ENCODE measurements around the gene MCTP1.
"Not testable (repeated sequence)": the region's sequence is repeated elsewhere in the genome, so short reads cannot be mapped to it uniquely, and the experiment has no call there.

MCTP1 gene

DNA sequence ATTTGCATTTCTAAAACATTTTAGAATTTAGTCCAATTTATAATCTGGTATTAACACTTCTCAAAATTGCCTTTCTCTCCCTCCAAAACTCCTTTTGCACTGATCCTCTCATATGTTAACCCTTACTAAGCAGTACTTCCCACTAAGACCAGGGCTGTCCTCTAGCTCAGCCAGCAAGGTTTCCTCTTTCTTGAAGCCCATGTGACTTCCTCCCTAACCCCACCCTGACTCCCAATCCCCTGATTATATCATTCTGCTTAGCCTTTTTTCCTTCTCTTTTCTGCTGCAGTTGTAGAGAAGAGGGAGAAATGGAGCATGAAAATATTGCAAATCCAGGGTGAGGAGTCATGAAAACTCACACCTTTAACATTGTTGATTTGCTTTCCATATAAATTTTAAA lies 241.7 kb downstream of the MCTP1 start:
- FAIRE-seq = peak; percentile 76
- no peak for DNase-seq (ENCODE audit: insufficient read length, low spot score)

- DNase-seq (ENCODE audit: insufficient read length, low spot score) (no peak), FAIRE-seq (peak; percentile 78)
Observed at GRCh38 chr5:95042037-95042436, 242.9 kb downstream of the MCTP1 start.

- no peak for DNase-seq (ENCODE audit: insufficient read length, low spot score)
- FAIRE-seq = peak; percentile 82
Observed at GRCh38 chr5:95035891-95036685, 248.8 kb downstream of the MCTP1 start.

- FAIRE-seq (no peak), DNase-seq (ENCODE audit: insufficient read length, low spot score) (no peak)
Observed at GRCh38 chr5:95032801-95033200, 252.1 kb downstream of the MCTP1 start.

DNA sequence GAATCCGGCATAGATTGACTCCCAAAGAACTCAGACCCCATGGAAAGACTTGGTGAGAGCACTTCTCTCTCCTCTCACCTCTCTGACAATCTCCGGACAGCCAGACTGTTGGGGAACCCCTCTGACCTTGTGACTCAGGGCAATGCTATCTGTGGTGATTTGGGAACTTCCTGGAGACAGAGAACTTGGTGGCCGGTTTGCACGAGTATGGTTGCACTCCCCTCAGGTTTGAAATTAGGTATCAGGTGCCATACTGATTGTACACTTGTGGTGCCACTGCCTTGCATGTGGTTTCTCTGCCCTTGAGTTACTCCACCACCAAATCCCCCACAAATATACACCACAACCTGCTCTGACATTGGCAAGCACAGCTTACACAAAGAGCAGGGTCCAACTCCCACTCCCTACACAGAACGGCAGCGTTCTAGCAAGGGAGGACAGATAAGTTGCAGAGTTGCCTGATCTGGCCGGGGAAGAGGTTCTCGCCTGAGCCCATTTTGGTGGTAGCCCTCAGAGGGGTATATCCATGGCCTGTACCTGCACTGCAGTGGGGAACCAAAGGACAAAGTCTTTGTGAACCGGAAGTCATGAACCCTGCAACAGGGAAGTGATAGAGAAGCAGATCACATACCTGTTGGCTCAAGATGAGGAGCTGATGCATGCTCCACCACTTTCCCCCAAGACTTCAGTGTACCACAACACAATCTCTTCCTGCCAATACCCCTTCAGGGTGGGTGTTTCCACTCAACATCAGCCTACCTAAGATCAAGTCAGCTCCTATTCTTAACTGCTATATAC lies 255.1 kb downstream of the MCTP1 start:
- FAIRE-seq (peak; percentile 72), DNase-seq (ENCODE audit: insufficient read length, low spot score) (no peak)

DNA sequence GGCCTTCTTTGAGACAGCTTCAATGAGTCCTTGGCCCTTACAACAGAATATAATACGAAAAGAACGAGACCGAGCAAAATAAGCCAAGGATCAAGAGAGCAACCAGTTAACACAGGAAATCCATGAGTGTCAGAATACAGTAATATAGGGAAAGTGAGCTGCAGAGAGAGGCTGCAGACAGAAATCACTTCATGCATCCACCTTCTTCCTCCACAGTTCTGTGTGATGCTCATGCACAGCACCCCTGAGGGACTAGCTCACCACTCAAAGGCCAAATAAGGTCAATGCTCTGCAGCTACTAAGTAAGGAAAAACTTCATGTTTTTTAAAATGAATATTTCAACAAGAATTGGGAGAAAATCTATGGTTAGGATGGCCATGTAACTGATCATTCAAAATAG lies 257.1 kb downstream of the MCTP1 start:
- DNase-seq (ENCODE audit: insufficient read length, low spot score) = no peak
- FAIRE-seq = peak; percentile 89

- DNase-seq (ENCODE audit: insufficient read length, low spot score) = no peak
- FAIRE-seq = no peak
Observed at GRCh38 chr5:95027151-95027721, 257.7 kb downstream of the MCTP1 start.

DNA sequence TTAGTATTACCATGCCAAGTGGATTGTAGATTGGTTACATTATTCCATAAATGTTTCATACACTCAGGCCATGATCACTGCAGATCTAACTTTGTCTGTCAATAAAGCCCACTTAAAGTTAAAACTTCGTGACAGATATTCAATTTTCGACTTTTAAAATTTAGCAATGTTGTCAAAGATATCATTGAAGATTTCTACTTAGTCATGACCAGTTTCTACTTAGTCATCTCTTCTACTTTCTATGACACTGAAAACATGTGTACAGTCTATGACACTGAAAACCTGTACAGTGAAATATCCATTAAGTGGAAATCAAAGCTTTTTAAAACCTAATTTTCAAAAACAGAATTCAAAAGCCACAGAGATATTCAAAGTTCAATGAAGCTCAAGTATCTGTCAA lies 258.2 kb downstream of the MCTP1 start:
- no peak for FAIRE-seq
- DNase-seq (ENCODE audit: insufficient read length, low spot score) = no peak

DNA sequence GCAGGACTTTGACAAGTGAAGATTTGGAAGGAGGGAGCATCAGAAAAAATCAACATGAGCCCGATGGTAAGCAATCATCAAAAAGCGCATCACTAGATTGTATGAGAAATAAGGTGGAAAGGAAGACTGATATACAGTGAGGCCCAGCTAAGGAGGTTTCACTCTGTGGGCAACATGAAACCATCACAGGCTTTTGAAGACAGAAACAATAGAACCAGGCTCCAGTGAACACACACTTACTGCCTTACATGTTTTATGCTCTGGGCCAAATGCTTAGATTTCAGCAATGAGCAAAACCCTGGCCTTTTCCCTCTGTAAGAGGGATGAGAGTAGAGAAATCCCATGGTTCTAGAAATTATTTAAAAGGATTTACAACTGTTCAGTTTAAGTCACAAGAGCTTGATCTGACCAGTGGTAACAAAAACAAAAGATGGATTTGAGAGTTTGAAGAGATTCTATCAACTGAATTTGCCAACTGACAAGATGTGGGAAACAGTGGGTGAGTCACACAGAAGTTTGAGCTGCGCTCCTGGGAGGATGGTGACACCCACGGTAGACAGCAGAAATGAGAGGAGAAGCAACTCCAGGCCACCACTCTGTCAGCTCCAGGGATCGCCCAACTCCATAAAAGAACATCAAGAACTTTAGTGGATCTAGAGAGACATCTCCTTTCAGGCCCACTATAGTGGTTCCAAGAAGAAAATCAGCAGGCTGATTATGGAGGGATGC lies 261.8 kb downstream of the MCTP1 start:
- DNase-seq (ENCODE audit: insufficient read length, low spot score) (no peak), FAIRE-seq (peak; percentile 99)

- no peak for DNase-seq (ENCODE audit: insufficient read length, low spot score)
- peak; percentile 49 for FAIRE-seq
Observed at GRCh38 chr5:95020345-95020744, 264.5 kb downstream of the MCTP1 start.

GRCh38 chr5:95018946-95019345 lies 265.9 kb downstream of the MCTP1 start:
- FAIRE-seq = peak; percentile 64
- DNase-seq (ENCODE audit: insufficient read length, low spot score) = no peak

DNA sequence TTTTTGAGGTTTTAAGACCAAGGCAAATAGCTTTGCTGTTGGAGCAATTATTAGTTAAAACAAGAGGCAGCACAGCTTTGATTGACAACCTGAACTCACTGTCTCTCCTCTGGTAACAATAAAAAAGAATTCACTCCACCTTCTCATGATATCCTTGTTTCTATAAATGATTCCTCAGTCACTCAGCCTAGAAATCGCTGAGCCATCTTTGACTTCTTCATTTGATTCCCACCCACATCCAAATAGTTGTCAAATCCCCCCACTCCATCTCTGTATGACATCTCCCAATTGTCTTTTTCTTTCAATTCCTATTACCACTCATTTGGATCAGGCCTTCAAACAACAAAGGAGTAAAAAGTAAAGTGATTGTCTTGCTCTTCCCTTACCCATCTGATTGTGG lies 266.4 kb downstream of the MCTP1 start:
- FAIRE-seq (no peak), DNase-seq (ENCODE audit: insufficient read length, low spot score) (no peak)

GRCh38 chr5:95009812-95010211 lies 275.1 kb downstream of the MCTP1 start:
- DNase-seq (ENCODE audit: insufficient read length, low spot score) = no peak
- FAIRE-seq = no peak

- DNase-seq (ENCODE audit: insufficient read length, low spot score) (no peak), FAIRE-seq (peak; percentile 82)
Observed at GRCh38 chr5:95007921-95008597, 276.8 kb downstream of the MCTP1 start.

DNA sequence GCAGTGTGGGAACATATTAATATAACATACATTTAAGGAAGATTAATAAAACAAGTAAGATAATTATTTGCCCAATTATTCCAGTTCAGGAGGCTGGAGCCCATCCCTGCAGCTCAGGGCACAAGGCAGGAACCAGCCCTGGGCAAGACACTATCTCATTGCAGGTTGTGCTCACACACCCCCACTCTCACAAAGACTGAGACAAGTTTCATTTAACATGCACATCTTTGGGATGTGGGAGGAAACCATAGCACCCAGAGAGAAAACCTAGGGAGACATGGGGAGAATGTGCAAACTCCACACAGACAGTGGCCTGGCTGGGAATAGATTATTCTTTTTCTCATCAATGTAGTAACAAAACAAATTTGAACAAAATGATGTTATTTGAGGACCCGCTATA lies 279.1 kb downstream of the MCTP1 start:
- FAIRE-seq (no peak), DNase-seq (ENCODE audit: insufficient read length, low spot score) (no peak)

DNA sequence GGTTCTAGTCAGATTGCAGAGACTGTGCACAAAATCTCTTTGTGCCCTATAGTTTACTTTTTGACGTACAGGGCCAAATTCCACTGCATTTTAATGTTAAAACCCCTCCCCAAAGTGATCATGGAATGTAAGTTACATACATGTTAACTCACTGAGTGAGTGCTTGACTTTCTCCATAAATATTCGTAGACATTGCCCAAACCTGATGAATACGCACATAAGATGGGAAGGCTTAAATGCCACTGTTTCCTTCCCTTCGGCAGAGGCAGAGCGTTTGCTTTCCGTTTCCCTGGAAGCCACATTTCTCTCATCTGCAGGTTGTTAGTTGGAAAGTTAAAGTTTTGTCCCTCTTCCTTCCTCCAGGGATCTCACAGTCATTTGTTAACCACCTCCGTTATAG lies 286.2 kb downstream of the MCTP1 start:
- no peak for DNase-seq (ENCODE audit: insufficient read length, low spot score)
- peak; percentile 26 for FAIRE-seq

DNA sequence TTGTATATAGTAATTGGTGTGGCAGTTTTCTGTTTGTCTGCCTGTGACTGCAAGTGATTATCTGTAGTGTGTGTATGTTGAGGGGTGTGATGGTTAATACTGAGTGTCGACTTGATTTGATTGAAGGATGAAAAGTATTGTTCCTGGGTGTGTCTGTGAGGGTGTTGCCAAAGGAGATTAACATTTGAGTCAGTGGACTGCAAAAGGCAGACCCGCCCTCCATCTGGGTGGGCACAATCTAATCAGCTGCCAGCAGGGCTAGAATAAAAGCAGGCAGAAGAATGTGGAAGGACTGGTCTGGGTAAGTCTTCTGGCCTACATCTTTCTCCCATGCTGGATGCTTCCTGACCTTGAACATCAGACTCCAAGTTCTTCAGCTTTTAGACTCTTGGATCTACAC lies 290.4 kb downstream of the MCTP1 start:
- FAIRE-seq; DNase-seq (ENCODE audit: insufficient read length, low spot score): not testable (repeated sequence)

- DNase-seq (ENCODE audit: insufficient read length, low spot score) (no peak), FAIRE-seq (no peak)
Observed at GRCh38 chr5:94993491-94993890, 291.4 kb downstream of the MCTP1 start.

DNA sequence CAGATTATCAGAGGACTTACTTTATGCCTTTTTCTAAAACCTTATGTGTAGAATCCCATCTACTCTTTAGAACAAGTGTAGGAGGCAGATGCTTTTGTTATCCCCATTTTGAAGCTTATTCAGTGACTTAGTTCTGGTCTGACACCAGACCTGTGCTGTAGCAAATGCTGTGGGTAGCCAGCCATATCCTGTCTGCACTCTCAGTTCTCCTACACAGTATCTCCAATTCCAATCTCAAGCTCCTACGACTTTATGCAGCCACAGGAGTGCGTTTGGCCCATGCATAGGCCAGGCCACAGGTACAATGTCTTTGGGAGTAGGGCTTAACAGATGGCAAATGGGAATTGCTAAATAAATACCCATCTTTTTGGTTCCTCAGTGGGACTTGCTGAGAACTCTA lies 292.6 kb downstream of the MCTP1 start:
- FAIRE-seq = peak; percentile 72
- no peak for DNase-seq (ENCODE audit: insufficient read length, low spot score)

DNA sequence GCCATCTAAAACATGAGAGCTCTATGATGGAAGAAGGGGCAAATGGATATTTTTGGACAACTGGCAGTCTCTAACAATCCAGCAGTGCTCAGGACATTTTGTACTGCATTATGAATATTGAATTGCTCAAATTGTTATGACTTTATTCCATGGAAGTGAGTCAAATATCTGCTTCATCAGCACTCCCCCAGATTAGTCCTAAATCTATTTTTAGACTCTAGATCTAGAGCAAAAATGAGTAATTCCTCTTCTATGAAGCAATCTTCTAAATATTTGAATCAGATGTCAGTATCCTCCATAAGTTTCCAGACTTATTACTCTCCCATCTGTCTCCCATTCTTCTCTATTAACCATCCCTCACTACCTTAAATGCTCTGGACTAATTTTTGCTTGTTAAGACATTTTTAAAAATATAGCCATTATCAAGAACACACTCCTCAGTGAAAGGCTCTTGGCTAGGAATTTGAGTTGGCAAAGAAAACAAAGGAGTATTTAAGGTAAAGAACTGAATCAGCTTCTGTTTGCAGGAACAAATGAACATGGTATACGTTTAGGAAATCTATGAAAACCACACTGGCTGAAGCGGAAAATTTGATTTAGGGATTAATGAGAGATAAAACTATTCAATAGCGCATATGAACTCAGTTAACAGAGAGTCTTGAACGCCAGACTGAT lies 300.9 kb downstream of the MCTP1 start:
- DNase-seq (ENCODE audit: insufficient read length, low spot score) (no peak), FAIRE-seq (no peak)
